Stimulated activated CD4-positive, alpha-beta T cell treated with anti-CD3 and anti-CD28 coated beads, Interleukin-2, amount 100 ng/mL, for 24 hours (primary cell): ENCODE results near the gene DNAAF1.
"Not testable (repeated sequence)": the region's sequence is repeated elsewhere in the genome, so short reads cannot be mapped to it uniquely, and the experiment has no call there.

Source experiments
- DNase-seq, 2 donors: peaks; one replicate each; pipeline ENCODE4 v3.0.0-alpha.2; 2020

DNAAF1 gene

GRCh38 chr16:84184775-84185174 lies 39.7 kb downstream of the DNAAF1 start:
- DNase-seq, result no peak

GRCh38 chr16:84186685-84187437 lies 41.8 kb downstream of the DNAAF1 start, which contains the start of gene TAF1C:
Gene TAF1C (minus strand): TSS chr16:84187057. CDS start chr16:84184988, 2,069 bp downstream.
- DNase-seq, result peak; percentile 93 to 94

- DNase-seq, result no peak
Observed at GRCh38 chr16:84190731-84191388, 45.8 kb downstream of the DNAAF1 start, which contains the start of gene ADAD2. Gene ADAD2 (plus strand): TSS chr16:84191157. CDS start chr16:84191231, 74 bp downstream.

GRCh38 chr16:84191466-84191865 lies 46.4 kb downstream of the DNAAF1 start:
- DNase-seq, result no peak

- no peak for DNase-seq
Observed at GRCh38 chr16:84193480-84193879, 48.4 kb downstream of the DNAAF1 start.

- DNase-seq, result no peak
Observed at GRCh38 chr16:84194018-84194417, 48.9 kb downstream of the DNAAF1 start.

GRCh38 chr16:84194470-84195200 lies 49.5 kb downstream of the DNAAF1 start:
- peak; percentile 28 to 48 for DNase-seq

- no peak for DNase-seq
Observed at GRCh38 chr16:84195201-84196093, 50.3 kb downstream of the DNAAF1 start.

- DNase-seq, result no peak
Observed at GRCh38 chr16:84196101-84196500, 51.0 kb downstream of the DNAAF1 start.

- DNase-seq, result no peak
Observed at GRCh38 chr16:84196727-84197394, 51.8 kb downstream of the DNAAF1 start.

GRCh38 chr16:84197466-84198128 lies 52.5 kb downstream of the DNAAF1 start:
- DNase-seq, result no peak

- no peak for DNase-seq
Observed at GRCh38 chr16:84198401-84198800, 53.3 kb downstream of the DNAAF1 start.

GRCh38 chr16:84199097-84199496 lies 54.0 kb downstream of the DNAAF1 start:
- DNase-seq, result no peak

GRCh38 chr16:84199861-84200260 lies 54.8 kb downstream of the DNAAF1 start:
- no peak for DNase-seq

GRCh38 chr16:84204551-84204950 lies 59.4 kb downstream of the DNAAF1 start:
- DNase-seq, result not testable (repeated sequence)

- DNase-seq, result not testable (repeated sequence)
Observed at GRCh38 chr16:84205123-84205522, 60.0 kb downstream of the DNAAF1 start.

- no peak for DNase-seq
Observed at GRCh38 chr16:84205976-84206691, 61.0 kb downstream of the DNAAF1 start.

GRCh38 chr16:84207251-84207650 lies 62.1 kb downstream of the DNAAF1 start:
- no peak for DNase-seq

GRCh38 chr16:84207879-84208278 lies 62.8 kb downstream of the DNAAF1 start:
- no peak for DNase-seq

GRCh38 chr16:84209989-84210388 lies 64.9 kb downstream of the DNAAF1 start:
- DNase-seq, result no peak

- DNase-seq, result no peak
Observed at GRCh38 chr16:84212154-84212553, 67.0 kb downstream of the DNAAF1 start.
